Activated naive CD8-positive, alpha-beta T cell treated with anti-CD3 and anti-CD28 coated beads, Interleukin-2, amount 50 U/mL, for 24 hours (primary cell): ENCODE results near the gene PDE4D.

ENCODE experiments used
- ATAC-seq: fragments of 150-1000 bp; cut with Tn5 transposase; one replicate; pipeline ENCODE4 v1.10.0; 2021
- DNase-seq: peaks from one replicate; pipeline ENCODE4 v3.0.0; 2021
- H3K27ac Mint-ChIP-seq: one replicate; pipeline ENCODE4 v1.8.0; 2021; ENCODE audit warnings: mild to moderate bottlenecking, mixed read lengths
- H3K27me3 Mint-ChIP-seq: one replicate; pipeline ENCODE4 v1.8.0; 2021; ENCODE audit warnings: mixed read lengths
- H3K36me3 Mint-ChIP-seq: one replicate; pipeline ENCODE4 v1.8.0; 2021; ENCODE audit warnings: low read depth, mixed read lengths
- H3K4me1 Mint-ChIP-seq: one replicate; pipeline ENCODE4 v1.8.0; 2021; ENCODE audit warnings: mixed read lengths
- H3K4me3 Mint-ChIP-seq: one replicate; pipeline ENCODE4 v1.8.0; 2021; ENCODE audit warnings: mild to moderate bottlenecking, moderate library complexity, mixed read lengths
- H3K9me3 Mint-ChIP-seq: one replicate; pipeline ENCODE4 v1.8.0; 2021; ENCODE audit warnings: mixed read lengths

PDE4D gene

GRCh38 chr5:59652449-59652848 is 241.1 kb downstream of the PDE4D start:
- H3K4me1 Mint-ChIP-seq, result peaks cover 5% of the 10 kb centered on the region
- ATAC-seq, result no peak
- H3K27ac Mint-ChIP-seq, result no peak overlapping the region
- DNase-seq, result no peak
- H3K27me3 Mint-ChIP-seq, result no peaks in the 10 kb centered on the region
- H3K36me3 Mint-ChIP-seq, result no peaks in the 10 kb centered on the region
- H3K9me3 Mint-ChIP-seq, result no peaks in the 10 kb centered on the region
- H3K4me3 Mint-ChIP-seq, result no peak overlapping the region

- no peak overlapping the region for H3K4me3 Mint-ChIP-seq
- DNase-seq (no peak), ATAC-seq (no peak)
- H3K36me3 Mint-ChIP-seq, result no peaks in the 10 kb centered on the region
- no peak overlapping the region for H3K27ac Mint-ChIP-seq
- H3K4me1 Mint-ChIP-seq, result no peaks in the 10 kb centered on the region
- H3K27me3 Mint-ChIP-seq, result no peaks in the 10 kb centered on the region
- no peaks in the 10 kb centered on the region for H3K9me3 Mint-ChIP-seq
Observed at GRCh38 chr5:59648949-59649921, 244.3 kb downstream of the PDE4D start.

GRCh38 chr5:59648038-59648831 is 245.3 kb downstream of the PDE4D start:
- H3K9me3 Mint-ChIP-seq, result no peaks in the 10 kb centered on the region
- ATAC-seq, result no peak
- H3K27me3 Mint-ChIP-seq, result no peaks in the 10 kb centered on the region
- H3K4me3 Mint-ChIP-seq, result no peak overlapping the region
- no peaks in the 10 kb centered on the region for H3K4me1 Mint-ChIP-seq
- H3K36me3 Mint-ChIP-seq, result no peaks in the 10 kb centered on the region
- no peak for DNase-seq
- H3K27ac Mint-ChIP-seq, result no peak overlapping the region

GRCh38 chr5:59645380-59645779 is 248.1 kb downstream of the PDE4D start:
- Mint-ChIP-seq H3K4me3 (no peak overlapping the region), H3K27me3 (no peaks in the 10 kb centered on the region), H3K9me3 (no peaks in the 10 kb centered on the region), H3K36me3 (no peaks in the 10 kb centered on the region), H3K4me1 (no peaks in the 10 kb centered on the region), H3K27ac (no peak overlapping the region)
- DNase-seq (no peak), ATAC-seq (no peak)

GRCh38 chr5:59640411-59640810 is 253.1 kb downstream of the PDE4D start:
- Mint-ChIP-seq H3K9me3 (no peaks in the 10 kb centered on the region), H3K27ac (no peak overlapping the region), H3K36me3 (no peaks in the 10 kb centered on the region), H3K4me1 (no peaks in the 10 kb centered on the region), H3K27me3 (no peaks in the 10 kb centered on the region), H3K4me3 (no peak overlapping the region)
- DNase-seq (no peak), ATAC-seq (no peak)

- H3K4me3 Mint-ChIP-seq, result no peak overlapping the region
- H3K4me1 Mint-ChIP-seq, result no peaks in the 10 kb centered on the region
- DNase-seq (no peak), ATAC-seq (no peak)
- peaks cover 2% of the 10 kb centered on the region for H3K27me3 Mint-ChIP-seq
- H3K36me3 Mint-ChIP-seq, result no peaks in the 10 kb centered on the region
- H3K9me3 Mint-ChIP-seq, result peaks cover 11% of the 10 kb centered on the region
- no peak overlapping the region for H3K27ac Mint-ChIP-seq
Observed at GRCh38 chr5:59637884-59638580, 255.5 kb downstream of the PDE4D start.

- Mint-ChIP-seq H3K27ac (no peak overlapping the region), H3K9me3 (peaks cover 16% of the 10 kb centered on the region), H3K36me3 (no peaks in the 10 kb centered on the region), H3K4me1 (no peaks in the 10 kb centered on the region), H3K4me3 (no peak overlapping the region), H3K27me3 (peaks cover 5% of the 10 kb centered on the region)
- DNase-seq (no peak), ATAC-seq (no peak)
Observed at GRCh38 chr5:59629561-59629960, 264.0 kb downstream of the PDE4D start.

GRCh38 chr5:59628062-59628828 is 265.3 kb downstream of the PDE4D start:
- Mint-ChIP-seq H3K36me3 (no peaks in the 10 kb centered on the region), H3K4me1 (no peaks in the 10 kb centered on the region), H3K27me3 (peaks cover 5% of the 10 kb centered on the region), H3K4me3 (no peak overlapping the region), H3K27ac (no peak overlapping the region), H3K9me3 (peaks cover 6% of the 10 kb centered on the region)
- DNase-seq, result no peak
- no peak for ATAC-seq

- Mint-ChIP-seq H3K4me3 (no peak overlapping the region), H3K9me3 (peaks cover 6% of the 10 kb centered on the region), H3K36me3 (no peaks in the 10 kb centered on the region), H3K4me1 (no peaks in the 10 kb centered on the region), H3K27me3 (peaks cover 2% of the 10 kb centered on the region), H3K27ac (no peak overlapping the region)
- ATAC-seq, result no peak
- DNase-seq, result no peak
Observed at GRCh38 chr5:59624898-59625297, 268.6 kb downstream of the PDE4D start.

GRCh38 chr5:59622848-59623247 is 270.7 kb downstream of the PDE4D start:
- Mint-ChIP-seq H3K9me3 (no peaks in the 10 kb centered on the region), H3K4me1 (no peaks in the 10 kb centered on the region), H3K4me3 (no peak overlapping the region), H3K27ac (no peak overlapping the region), H3K36me3 (no peaks in the 10 kb centered on the region), H3K27me3 (no peaks in the 10 kb centered on the region)
- DNase-seq (no peak), ATAC-seq (no peak)

GRCh38 chr5:59621477-59621876 is 272.0 kb downstream of the PDE4D start:
- DNase-seq, result no peak
- H3K27me3 Mint-ChIP-seq, result no peaks in the 10 kb centered on the region
- H3K27ac Mint-ChIP-seq, result no peak overlapping the region
- no peak overlapping the region for H3K4me3 Mint-ChIP-seq
- H3K4me1 Mint-ChIP-seq, result no peaks in the 10 kb centered on the region
- no peaks in the 10 kb centered on the region for H3K36me3 Mint-ChIP-seq
- no peaks in the 10 kb centered on the region for H3K9me3 Mint-ChIP-seq
- no peak for ATAC-seq

GRCh38 chr5:59620535-59621212 is 272.9 kb downstream of the PDE4D start:
- Mint-ChIP-seq H3K27ac (no peak overlapping the region), H3K27me3 (no peaks in the 10 kb centered on the region), H3K4me1 (no peaks in the 10 kb centered on the region), H3K9me3 (no peaks in the 10 kb centered on the region), H3K4me3 (no peak overlapping the region), H3K36me3 (no peaks in the 10 kb centered on the region)
- no peak for ATAC-seq
- DNase-seq, result no peak

GRCh38 chr5:59618644-59619043 is 274.9 kb downstream of the PDE4D start:
- no peak for DNase-seq
- H3K4me3 Mint-ChIP-seq, result no peak overlapping the region
- H3K4me1 Mint-ChIP-seq, result no peaks in the 10 kb centered on the region
- no peaks in the 10 kb centered on the region for H3K36me3 Mint-ChIP-seq
- H3K27ac Mint-ChIP-seq, result no peak overlapping the region
- H3K9me3 Mint-ChIP-seq, result no peaks in the 10 kb centered on the region
- H3K27me3 Mint-ChIP-seq, result no peaks in the 10 kb centered on the region
- no peak for ATAC-seq
